ENCODE results near the gene OR6S1.
"Not testable (repeated sequence)": the region's sequence is repeated elsewhere in the genome, so short reads cannot be mapped to it uniquely, and the experiment has no call there.

GRCh38 chr14:20595726-20596125 is 45.8 kb downstream of the OR6S1 start:
- TF ChIP-seq EP300, POLR2A (IDR thresholded peaks at IDR 0.05): not testable (repeated sequence)

Data from suprapubic skin (tissue), 2 donors.